Stimulated activated CD4-positive, alpha-beta T cell treated with anti-CD3 and anti-CD28 coated beads, Interleukin-4, amount 100 ng/mL, for 4 hours (primary cell): ENCODE measurements around the gene JPH2.
A peak's percentile ranks its signal among the peaks of the same experiment; 100 is the strongest.
"Not testable (repeated sequence)": the region's sequence is repeated elsewhere in the genome, so short reads cannot be mapped to it uniquely, and the experiment has no call there.

Experiments used
- DNase-seq, 2 experiments: peaks; one replicate each; pipeline ENCODE4 v3.0.0-alpha.2; 2020

The JPH2 gene

DNA sequence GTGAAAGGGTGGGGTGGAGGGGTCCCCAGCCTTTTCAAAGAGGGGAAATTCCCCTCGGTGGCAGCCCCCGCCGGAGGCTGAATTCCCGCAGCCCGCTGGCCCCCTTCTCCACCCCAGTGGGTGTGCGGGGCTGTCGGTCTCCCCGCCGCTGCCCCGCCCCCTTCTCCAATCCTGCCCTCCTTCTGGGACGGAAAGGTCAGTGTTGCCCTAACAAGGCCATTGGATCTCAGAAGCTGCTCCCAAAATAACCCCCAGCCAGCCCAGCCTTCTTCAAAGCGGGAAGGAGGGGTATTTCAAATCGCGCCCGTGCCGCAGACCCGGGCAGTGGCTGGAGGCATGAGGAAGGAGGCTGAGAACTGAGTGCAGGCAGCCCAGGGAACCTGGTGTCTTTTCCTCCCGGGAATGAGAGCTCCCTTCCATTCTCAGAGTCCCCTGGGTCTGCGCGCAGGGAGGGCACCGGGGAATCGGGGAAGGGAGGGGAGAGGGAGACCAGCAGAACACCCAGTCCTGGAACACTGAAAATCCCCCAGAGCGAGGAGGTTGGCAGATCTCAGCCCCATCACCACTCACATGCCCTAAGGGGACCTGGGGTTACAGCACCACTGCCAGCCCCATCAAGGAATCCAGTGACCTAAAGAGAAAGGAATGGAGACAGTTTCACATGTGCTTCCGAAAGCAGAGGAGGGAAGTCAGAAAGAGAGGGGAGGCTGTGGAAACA, at the start of gene JPH2:
JPH2 (minus strand) TSS at position 135 of the 718 bp plus-strand sequence. CDS start 483 bp downstream, outside the sequence.
- DNase-seq = no peak

DNA sequence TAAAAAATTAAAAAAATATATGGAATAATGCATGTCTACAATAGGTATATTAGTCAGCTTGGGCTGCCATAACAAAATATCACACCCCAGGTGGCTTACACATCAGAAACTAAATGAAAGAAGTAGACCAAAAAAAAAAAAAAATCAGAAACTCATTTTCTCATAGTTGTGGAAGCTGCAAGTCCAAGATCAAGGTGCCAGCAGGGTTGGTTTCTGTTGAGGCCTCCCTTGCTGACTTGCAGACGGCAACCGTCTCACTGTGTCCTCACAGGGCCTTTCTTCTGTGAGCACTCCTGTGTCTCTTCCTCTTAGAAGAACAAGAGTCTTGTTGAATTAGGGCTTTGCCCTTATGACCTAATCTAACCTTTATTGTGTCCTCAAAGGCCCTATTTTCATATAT, 48.7 kb upstream of the JPH2 start:
- no peak for DNase-seq

DNA sequence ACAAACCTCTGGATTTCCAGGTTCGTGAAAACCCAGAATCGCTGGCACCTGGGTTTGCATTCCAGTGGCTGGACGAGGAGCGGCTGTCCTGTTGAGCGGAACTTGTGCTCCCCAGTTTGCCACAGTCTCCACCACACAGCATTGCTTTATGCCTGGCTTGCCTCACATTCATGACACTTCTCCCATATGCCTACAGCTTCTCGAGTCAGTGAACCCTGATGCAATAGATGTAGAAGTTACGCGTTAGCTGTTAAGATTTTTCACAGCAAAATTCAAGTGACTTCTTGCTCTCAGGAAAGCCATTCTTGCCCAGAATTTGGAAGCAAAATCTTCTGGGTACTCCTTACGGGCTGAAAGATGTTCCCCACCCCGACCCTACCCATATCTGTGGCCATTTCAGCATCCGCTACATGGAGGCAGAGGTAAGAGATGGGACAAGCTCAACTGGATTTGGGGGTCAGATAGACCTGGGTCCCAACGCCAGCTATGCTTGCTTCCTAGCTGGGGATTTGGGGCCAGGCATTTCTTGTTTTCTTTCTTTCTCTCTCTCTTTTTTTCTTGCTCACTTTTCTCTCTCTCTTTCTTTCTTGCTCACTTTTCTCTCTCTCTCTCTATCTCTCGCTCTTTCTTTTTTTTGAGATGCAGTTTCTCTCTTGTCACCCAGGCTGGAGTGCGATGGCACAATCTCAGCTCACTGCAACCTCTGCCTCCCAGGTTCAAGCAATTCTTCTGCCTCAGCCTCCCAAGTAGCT, 47.8 kb upstream of the JPH2 start:
- no peak for DNase-seq

DNA sequence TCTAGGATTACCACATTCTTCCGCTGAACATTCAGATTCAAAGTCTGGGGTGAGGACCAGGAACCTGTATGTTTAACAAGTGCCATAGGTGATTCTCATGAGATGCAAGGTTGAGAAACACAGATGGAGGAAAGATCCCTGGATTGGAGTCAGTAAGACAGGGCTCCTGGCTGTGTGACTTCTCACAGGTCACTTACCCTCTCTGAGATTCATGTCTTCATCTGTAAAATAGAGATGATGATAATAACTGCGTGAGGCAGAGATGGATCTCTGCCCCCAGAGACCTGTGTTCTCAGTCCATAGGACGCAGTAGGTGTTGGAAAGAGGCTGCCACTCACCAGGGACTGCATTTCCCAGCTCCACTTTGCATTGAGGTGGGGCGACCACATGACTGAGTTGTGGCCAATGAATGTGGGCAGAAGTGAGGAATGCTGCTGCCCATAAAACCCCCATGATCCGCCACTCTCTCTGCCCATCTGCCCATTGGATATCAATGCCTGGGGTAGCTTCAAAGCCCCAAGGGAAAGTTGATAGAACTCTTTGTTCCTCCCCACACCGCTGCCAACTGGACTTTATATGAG, 46.5 kb upstream of the JPH2 start:
- no peak for DNase-seq

DNA sequence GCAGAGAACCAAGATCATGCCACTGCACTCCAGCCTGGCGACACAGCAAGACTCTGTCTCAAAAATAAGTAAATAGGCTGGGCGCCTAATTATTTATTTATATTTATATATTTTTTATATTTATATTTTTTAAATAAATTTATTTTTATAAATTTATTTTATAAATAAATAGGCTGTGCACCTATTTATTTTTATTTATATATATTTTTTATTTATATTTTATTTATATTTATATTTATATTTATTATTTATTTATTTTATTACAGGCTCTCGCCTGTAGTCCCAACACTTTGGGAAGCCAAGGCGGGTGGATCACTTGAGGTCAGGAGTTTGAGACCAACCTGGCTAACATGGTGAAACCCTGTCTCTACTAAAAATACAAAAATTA, 45.5 kb upstream of the JPH2 start:
- not testable (repeated sequence) for DNase-seq

DNA sequence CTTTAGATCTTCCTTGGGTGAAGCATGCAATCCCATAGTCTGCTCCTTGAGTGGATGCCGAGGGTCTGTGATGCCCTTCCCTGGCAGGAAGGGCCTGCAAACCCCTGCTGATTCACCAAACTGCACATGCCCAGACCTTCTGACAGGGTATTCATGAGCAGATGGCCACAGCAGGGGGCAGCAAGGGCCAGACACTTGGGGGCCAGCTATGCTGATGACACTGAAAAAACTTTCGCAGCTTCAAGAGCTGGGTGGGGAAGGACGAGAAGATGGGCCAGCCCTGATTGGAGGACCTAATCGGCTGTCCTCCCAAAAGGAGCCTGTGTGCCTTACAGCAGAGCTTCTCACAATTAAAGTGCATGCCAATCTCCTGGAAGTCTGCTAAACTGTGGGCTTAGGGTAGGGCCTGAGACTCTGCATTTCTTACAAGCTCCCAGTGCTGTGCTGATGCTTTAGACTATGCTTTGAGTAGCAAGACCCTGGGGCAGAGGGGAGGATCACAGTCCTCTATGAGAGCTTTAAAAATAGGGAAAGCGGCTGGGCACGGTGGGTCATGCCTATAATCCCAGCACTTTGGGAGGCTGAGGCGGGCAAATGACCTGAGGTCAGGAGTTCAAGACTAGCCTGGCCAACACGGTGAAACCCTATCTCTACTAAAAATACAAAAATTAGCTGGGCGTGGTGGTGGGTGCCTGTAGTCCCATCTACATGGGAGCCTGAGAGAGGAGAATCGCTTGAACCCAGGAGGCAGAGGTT, 44.9 kb upstream of the JPH2 start:
- no peak for DNase-seq

DNA sequence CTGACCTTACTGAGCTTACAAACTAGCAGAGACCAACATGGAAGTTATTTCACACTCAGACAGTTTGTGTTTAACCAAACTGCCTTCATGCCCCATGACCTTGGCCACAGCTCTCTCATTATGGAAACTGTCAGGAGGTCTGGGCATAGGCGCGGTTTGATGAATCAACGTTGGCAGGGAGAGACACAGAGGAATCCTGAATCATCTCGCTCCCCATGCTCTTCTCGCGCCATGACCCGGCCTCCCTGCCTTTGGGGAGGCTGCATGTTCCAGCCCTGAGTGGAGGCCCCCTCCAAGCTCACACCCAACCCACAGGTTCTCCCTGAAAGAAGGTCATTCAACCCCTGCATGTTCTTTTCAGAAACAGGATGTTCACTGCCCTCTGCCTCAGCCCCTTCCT, 44.2 kb upstream of the JPH2 start:
- DNase-seq = no peak

DNA sequence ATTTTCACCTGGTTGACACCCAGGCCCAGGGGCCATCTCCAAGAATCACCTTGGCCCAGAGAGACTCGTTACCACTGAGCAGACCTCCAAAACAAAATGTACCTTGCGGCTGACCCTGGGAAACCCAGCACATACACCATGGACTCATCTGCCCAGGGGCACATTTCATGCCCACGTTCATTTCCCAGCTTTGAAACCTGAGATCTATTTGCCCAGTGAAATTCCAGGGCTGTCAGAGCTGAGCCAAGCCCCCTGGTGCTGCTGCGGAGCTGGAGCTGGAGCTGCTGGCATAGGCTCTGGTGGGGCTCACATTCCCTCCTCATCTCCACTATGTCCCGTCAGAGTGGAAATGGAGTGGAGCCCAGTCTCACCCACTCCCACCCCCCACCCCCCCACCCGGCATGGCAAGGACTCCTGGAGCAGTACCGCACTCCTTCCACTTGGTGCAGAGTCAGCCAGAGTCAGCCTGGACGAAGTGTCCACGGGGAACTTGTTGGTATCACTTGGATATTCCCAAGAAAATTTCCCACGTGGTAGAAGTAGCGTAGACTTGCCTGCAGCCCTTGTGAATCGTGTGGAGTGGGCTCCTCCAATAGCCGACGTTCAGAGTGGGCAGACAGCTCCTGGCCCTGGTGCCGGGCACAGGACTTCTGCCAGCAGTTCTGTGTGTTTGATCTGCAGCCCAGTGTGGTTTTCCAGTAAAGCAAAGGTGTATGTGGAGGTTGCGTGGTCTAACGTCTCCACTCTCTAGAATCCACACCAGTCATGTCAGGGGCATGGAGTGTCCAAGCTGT, 41.7 kb upstream of the JPH2 start:
- no peak for DNase-seq

DNA sequence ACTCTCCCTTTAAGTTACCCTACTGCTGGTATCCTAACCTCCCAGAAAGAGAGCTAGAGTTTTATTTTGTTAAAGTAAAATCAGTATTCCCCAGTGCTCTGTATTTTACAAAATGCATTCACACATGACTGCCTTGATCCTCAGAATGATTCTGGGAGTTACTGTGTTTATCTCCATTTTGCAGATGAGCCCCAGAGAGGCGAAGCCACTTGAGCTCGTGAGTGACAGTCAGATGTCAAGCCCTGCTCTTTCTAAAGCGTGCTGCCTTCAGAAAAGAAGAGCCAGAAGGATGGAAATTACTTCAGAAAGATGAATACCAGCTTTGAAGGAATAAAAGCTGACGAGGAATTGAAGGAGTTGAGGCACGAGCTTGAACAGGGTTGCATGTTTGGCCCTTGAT, 37.6 kb upstream of the JPH2 start:
- no peak for DNase-seq

DNA sequence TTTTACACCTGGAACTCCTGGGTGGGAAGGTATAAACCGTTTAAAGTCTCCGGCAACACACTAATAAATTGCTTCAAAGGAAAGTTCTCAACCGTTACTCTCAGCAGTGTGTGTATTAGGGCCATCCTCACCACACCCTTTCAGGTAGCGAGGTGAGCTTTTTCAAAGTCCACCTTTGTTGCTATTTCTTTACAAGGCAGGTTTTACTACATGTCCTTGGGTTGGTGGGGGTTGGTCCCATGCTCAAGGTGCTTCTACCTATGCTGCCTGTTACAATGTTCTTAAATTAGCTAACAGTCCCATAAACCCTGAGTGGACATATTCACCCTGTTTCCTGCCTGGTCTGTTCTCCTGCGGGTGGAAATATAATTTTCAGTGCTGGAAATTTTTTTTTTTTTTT, 36.7 kb upstream of the JPH2 start:
- no peak for DNase-seq

DNA sequence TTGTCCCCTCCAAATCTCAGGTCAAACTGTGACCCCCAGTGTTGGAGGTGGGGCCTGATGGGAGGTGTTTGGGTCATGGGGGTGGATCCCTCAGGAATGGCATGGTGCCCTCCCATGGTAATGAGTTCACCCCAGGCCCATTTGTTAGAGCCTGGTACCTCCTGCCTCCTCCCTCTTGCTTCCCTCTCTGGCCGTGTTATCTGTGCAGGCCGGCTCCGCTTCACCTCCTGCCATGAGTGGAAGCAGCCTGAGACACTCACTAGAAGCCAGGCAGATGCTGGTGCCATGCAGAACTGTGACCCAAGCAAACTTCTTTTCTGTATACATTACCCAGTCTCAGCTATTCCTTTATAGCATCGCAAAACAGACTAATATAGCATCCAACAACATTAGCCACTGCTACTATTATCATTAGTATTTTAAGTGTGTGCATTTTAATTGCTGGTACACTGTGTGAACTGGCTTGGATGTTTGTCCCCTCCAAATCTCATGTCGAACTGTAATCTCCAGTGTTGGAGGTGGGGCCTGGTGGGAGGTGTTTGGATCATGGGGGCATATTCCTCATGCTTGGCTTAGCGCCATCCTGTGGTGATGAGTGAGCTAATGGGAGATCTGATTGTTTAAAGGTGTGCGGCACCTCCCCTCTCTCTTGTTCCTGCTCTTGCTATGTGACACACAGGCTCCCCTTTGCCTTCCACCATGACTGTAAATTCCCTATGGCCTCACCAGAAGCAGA, 35.8 kb upstream of the JPH2 start:
- no peak for DNase-seq

DNA sequence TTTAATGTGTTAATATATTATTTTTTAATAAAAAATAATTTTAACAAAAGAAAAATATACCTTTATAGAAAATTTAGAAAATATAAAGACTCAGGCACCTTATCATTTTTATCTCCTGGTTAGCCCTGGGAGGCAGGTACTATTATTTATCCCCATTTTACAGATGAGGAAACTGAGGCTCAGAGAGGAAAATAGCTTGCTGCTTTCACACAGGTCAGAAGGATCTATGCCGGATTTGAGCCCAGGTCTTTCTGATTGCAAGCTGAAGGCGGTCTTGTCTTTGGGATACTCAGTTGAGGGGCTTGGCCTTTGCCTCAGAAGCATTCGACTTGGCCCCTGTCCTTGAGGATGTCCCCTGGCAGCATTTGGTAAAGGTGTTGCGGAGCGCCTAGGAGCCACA, 35.0 kb upstream of the JPH2 start:
- no peak for DNase-seq

DNA sequence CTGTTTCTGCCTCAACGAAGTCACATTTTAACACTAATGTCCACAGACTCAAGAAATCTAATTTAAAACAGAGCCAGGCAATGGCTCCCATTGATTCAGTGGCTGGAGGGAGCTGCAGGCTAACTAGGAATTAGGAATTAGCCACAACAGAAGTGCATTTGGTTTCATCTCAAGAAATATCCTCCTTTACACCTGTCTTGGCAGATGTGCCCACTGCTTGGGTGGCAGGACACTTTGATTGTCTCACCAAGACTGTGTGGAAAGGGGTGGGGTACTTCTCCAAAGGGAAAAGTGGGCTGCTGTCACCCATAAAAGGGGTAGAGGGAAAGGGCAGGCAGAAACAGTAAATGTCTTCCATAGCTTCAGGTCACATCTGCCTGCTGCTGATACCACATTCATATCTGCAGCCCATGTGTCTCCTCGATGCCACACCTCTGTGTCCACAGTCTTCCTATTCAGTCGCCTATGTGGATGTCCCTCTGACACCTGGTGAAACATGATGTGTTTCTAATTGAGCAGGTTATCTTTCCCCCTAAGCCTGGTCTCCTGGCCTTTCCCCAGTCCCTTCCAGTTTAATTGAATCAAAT, 34.5 kb upstream of the JPH2 start:
- DNase-seq = no peak

DNA sequence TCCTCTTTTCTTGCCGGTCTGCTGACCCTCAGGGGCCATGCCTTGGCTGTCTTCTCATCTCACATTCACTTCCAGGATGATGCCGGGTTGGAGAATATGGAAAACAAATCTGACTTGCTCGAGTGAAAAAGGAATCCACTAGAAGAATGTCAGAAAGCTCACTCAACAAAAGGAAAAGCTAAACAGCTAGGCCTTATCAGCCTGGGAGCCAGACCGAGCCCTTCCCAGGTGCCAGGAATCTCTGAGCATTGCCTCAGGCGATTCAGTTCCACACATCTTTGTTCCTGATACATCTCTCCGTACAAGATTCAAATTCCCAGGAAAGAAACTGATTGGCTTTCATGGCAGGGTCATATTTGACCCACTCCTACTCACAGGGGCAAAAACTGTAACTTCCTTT, 32.8 kb upstream of the JPH2 start:
- no peak for DNase-seq

DNA sequence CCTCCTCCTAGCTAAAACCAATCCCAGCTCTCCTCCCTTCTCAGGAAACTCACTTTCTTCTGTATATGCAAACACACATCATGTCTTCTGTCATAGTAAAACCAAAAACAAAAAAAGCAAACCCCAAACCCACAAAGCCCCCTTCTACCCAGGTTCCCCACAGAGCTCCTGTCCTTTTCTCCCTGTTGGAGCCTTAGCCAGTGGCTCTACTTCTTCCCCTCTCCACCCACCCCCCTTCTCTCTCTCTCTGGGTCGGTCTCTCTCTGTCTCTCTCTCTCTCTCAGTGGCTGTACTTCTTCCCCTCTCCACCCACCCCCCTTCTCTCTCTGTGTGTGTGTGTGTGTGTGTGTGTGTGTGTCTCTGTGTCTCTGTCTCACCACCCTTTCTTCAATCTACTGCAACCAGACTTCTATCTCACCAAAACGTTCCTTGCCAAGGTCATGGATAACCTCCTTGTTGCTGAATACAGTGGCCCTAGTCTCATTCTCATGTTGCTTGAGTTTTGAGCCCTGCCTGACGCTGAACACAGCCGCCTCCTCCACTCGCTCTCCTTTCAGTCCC, 32.3 kb upstream of the JPH2 start:
- peak in 1 of 2 experiments; percentile 12 for DNase-seq

DNA sequence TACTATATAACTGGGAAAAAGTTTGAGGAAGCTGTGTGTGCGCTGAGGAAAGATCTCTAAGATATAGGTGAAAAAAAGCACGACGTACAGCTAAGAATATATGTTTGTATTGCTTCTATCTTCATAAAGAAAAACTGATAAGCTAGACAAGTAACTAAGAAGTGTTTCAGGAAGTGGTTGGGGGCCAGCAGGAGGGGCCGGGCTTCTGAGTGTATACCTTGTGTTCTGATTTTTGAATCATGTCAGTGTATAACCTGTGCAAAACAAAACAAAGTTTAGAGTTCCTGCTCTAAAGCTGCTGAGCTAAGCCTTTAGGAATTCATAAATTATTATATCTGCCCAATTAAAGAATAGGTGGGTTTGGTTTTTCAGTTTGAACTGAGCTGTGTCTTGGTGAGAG, 31.5 kb upstream of the JPH2 start:
- DNase-seq = peak in 1 of 2 experiments; percentile 27

DNA sequence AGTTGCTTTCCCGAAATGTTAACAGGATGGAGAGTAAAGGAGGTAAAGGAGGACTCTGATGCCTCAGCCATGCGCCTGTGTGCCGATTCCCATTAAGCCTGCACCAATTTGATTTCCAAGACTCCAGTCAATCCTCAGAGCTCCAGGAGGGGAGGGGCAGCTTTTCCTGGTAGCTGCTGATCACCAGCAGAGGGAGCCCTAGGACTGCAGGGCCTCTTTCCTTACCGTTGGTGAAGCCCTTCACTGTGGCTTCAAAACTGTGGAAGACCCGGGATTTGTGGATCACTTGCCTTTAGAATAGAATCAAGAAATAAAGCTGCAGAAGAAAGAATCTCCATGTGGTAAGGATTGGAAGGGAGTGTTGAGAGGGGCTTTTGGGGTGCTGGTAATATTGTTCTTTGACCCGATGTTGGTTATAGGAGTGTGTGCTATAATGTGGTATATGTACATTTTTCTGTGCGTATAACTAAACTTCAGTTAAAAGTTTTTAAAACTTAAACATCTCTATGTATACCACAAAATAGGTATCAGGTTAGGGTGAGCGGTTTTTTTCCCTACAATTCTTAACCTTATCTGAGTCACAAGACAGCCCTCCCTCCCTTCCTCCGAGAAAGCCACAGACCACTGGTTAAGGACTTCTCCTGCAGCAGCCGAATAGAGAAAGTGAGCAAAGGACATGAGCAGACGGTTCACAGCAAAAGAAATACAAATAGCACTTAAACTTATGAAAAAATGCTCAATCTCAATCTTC, 30.5 kb upstream of the JPH2 start:
- DNase-seq = peak; percentile 50 to 53

DNA sequence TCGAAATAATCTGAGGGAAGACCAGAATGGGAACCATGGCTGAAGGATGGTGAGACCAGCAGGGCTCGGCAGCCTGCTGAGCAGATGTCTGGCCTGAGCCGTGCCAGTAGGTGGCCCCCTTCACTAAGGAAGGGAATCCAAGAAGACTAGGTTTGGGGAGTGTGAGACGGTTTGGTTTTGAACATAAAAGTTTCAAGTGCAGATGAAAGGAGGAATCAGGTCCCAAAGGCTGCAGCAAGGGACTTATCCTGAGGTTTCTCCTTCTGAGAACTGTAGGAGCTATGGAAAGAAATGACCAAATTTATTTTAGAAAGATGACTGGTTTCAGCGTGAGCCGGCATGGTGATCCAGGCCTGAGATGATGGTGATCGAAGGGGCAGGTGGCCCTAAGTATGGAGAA, 28.1 kb upstream of the JPH2 start:
- peak; percentile 63 to 69 for DNase-seq

DNA sequence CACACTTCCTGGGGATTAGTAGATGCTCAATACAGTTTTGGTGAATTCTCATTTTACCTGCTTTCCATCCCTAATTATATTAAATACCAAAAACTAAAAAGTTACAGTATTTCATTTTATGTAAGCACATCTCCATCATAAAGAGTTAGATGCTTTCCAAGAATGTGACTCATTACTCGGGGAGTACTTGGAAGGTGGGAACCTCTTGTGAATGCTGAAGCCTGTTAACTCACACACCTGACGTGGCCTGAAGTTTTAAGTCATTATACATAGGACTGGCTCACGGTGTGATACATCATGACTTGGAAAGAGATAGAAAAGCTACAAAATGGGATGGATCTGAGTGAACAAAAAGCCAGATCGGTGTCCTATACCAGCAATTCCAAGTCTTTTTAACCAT, 25.8 kb upstream of the JPH2 start:
- no peak for DNase-seq
